Measurements from ENCODE around the gene ABL2. TPM values are rescaled to one million over a fixed set of nuclear protein-coding genes. Genes with fewer than 3 reads are reported as not detected.

The ABL2 gene
- total RNA-seq, 3 donors from 2014 or later = 8.7 to 9.9 (median 9.9) TPM

DNA sequence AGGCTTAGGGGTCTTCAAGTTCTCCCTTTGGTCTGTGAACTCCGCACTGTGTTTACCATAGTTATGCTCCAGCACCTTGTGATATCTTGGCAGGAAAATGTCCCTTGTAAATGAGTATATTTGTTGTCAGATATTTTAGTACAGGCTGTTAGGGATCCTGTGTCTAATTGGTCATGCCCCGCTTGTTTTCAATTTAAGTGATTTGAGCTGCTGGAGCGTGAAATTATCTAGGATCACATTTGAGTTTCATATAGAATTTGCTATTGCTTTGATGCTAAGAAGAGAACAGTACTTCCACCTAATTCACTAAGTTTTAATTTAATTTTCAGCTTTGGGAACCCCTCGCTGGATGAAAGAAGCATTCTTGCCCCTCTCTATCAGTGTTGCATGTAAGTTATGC, 163.0 kb downstream of the ABL2 start:
- Mint-ChIP-seq H3K4me1 (ENCODE audit: low read depth) (no peaks in the 10 kb centered on the region), H3K36me3 (ENCODE audit: insufficient read depth) (peaks cover 25% of the 10 kb centered on the region), H3K4me3 (no peak overlapping the region), H3K27me3 (ENCODE audit: low read depth) (no peaks in the 10 kb centered on the region), H3K9me3 (no peaks in the 10 kb centered on the region)
- DNase-seq (no peak), ATAC-seq (no peak)

DNA sequence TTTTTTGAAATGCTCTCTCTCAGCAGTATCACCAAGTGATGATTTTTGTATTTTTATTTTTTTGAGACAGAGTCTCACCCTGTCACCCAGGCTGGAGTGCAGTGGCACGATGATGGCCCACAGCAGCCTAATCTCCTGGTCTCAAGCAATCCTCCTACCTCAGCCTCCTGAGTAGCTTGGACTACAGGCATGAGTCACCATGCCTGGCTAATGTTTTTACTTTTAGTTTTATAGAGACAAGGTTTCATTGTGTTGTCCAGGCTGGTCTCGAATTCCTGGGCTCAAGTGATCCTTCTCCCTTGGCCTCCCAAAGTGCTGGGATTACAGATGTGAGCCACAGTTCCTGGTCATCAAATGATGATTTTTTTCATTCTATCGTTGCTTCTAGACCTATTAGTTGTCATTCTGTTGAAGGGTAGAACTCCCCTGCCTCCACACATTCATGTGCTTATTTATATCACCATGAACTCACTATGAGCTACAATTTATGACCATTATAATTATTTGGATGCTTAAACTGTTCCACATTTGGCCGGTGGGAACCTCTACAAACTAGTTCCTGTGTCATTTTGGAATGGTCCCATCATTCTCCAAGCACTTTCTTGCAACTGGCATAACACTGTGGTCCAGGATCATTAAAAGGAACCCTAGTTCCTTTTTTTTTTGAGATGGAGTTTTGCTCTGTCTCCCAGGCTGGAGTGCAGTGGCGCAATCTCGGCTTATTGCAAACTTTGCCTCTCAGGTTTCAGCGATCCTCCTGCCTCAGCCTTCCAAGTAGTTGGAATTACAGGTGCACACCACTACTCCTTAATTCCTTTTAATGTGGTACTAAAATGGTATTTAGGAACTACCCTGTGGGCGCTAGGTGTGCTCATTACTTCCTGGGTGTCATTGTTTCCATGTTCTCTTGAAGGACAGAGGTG, 167.9 kb downstream of the ABL2 start:
- H3K4me1 Mint-ChIP-seq (ENCODE audit: low read depth) = no peaks in the 10 kb centered on the region
- H3K27me3 Mint-ChIP-seq (ENCODE audit: low read depth) = no peaks in the 10 kb centered on the region
- no peak for ATAC-seq
- peaks cover 32% of the 10 kb centered on the region for H3K36me3 Mint-ChIP-seq (ENCODE audit: insufficient read depth)
- H3K4me3 Mint-ChIP-seq = no peak overlapping the region
- H3K9me3 Mint-ChIP-seq = no peaks in the 10 kb centered on the region
- DNase-seq = no peak

DNA sequence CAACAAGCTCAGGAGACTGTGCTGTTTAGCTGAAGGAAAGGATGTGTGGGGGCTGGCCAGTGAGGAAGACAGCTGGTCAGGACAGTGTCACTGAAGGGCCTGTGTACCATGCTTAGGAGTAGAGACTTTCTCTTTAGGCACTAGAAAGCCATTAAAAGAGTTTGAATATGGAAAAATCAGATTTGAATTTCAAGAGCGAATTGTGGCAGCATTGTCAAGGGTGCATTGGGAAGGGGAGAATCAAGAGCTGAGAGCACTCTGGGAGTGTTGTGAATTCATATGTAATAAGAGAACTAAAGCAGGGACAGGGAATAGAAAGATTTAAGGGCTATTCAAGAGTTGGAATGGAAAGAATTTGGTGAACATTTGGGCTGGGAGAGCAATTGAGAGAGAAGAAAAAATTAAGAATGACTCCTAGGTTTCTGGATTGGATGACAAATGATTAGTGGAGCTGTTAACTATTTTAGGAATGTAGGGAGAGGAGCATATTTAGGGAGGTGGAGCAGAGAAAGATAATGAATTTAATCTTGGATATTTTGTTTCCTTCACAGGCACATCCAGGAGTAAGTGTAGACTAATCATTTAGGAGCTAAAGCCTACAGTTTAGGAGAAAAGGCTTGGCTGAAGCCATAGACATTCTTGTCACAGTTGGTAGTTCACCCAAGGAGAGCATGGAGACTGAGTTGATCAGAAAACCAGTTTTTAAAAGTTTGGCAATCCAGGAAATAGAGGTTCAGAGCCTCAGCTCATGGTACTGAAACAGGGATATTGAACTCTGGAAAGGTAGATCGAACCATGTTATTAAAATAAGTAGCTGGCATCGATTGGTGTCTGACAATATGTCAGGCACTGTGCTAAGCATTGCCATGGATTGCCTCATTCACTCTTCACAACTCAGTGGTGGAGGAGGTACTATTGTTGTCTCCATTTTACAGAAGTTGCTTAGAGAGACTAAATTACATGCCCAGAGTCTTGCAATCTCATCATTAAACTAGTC, 170.7 kb downstream of the ABL2 start:
- DNase-seq (no peak), ATAC-seq (no peak)
- peaks cover 36% of the 10 kb centered on the region for H3K36me3 Mint-ChIP-seq (ENCODE audit: insufficient read depth)
- peaks cover 5% of the 10 kb centered on the region for H3K9me3 Mint-ChIP-seq
- H3K4me1 Mint-ChIP-seq (ENCODE audit: low read depth) = no peaks in the 10 kb centered on the region
- no peaks in the 10 kb centered on the region for H3K27me3 Mint-ChIP-seq (ENCODE audit: low read depth)
- H3K4me3 Mint-ChIP-seq = no peak overlapping the region

DNA sequence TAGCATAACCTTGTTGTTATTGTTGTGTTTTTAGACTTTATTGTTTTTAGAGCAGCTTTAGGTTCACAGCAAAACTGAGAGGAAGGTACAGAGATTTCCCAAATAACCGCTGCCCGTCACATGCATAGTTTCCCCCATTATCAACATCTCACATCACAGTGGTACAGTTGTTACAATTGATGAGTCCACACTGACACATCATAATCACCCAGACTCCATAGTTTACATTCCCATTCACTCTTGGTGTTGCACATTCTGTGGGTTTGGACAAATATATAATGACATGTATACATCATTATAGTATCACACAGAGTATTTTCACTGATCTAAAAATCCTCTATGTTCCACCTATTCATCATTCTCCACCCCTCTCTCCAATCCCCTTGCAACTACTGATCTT, 173.5 kb downstream of the ABL2 start:
- H3K4me1 Mint-ChIP-seq (ENCODE audit: low read depth) = no peaks in the 10 kb centered on the region
- ATAC-seq = no peak

DNA sequence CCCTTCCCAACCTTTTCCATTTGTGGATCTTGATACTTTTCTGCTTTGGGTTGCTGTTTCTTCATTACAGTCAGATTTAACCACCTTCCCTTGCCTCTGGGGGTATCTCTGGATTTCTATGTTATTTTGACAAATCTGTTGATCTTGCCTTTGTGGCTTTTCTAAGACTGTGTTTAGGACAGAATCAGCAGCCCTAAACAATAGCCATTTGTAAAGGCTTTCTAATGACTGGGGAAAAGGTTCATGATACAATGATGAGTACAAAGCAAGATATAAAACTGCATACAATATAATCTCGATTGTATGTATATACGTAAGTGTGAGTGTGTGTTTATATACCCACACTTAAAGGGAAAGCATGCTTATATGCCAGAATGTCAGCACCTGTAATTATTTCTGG, 176.0 kb downstream of the ABL2 start:
- peaks cover 35% of the 10 kb centered on the region for H3K36me3 Mint-ChIP-seq (ENCODE audit: insufficient read depth)
- H3K9me3 Mint-ChIP-seq = peaks cover 5% of the 10 kb centered on the region
- ATAC-seq (no peak), DNase-seq (no peak)
- no peak overlapping the region for H3K4me3 Mint-ChIP-seq
- H3K27me3 Mint-ChIP-seq (ENCODE audit: low read depth) = no peaks in the 10 kb centered on the region
- no peaks in the 10 kb centered on the region for H3K4me1 Mint-ChIP-seq (ENCODE audit: low read depth)

More for the DNA sequence above, 173.5 kb downstream of the ABL2 start:
- H3K9me3 Mint-ChIP-seq = peaks cover 5% of the 10 kb centered on the region
- no peak overlapping the region for H3K4me3 Mint-ChIP-seq
- no peaks in the 10 kb centered on the region for H3K27me3 Mint-ChIP-seq (ENCODE audit: low read depth)
- H3K36me3 Mint-ChIP-seq (ENCODE audit: insufficient read depth) = peaks cover 38% of the 10 kb centered on the region
- DNase-seq = no peak

DNA sequence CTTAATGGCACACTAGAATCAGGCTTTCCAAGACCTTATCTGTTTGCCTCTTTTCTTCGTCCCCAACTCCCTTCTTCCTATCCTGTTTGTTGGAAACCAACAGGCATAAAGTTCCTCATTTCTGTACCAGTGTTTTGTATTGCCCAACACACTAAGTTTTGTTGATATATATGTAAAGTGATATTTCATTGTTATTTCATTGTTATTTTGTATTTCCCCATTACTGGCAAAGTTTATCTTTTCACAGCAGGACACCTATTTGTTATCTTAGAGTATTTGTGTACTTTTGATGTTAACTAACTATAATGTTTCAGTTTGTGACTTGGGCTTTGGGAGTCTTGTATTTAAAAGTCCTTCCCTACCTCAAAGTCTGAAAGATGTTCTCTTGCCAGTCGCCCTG, 176.7 kb downstream of the ABL2 start:
- Mint-ChIP-seq H3K27me3 (ENCODE audit: low read depth) (no peaks in the 10 kb centered on the region), H3K4me3 (no peak overlapping the region), H3K4me1 (ENCODE audit: low read depth) (no peaks in the 10 kb centered on the region), H3K36me3 (ENCODE audit: insufficient read depth) (peaks cover 33% of the 10 kb centered on the region), H3K9me3 (peaks cover 5% of the 10 kb centered on the region)
- no peak for DNase-seq
- ATAC-seq = no peak

Other genes with a start within 250 kb of the ABL2 start
- 10 to 100 TPM; 35.1 to 37.9 (median 35.7) TPM for gene FAM20B, start 203.8 kb downstream of the ABL2 start, total RNA-seq
- 10 to 100 TPM; 38.7 to 39.9 (median 39.8) TPM for gene TOR3A, start 147.6 kb downstream of the ABL2 start, total RNA-seq
- 10 to 100 TPM; 46.3 to 56.7 (median 49.0) TPM for gene SOAT1, start 64.1 kb upstream of the ABL2 start, total RNA-seq
- gene AXDND1, start 136.3 kb upstream of the ABL2 start, total RNA-seq = under 1 TPM in 2 of 3 donors, not detected in 1; 0.65 to 0.69 TPM